ENCODE results near the gene TMEM42.
A peak's percentile ranks its signal among the peaks of the same experiment; 100 is the strongest.

The TMEM42 gene

DNA sequence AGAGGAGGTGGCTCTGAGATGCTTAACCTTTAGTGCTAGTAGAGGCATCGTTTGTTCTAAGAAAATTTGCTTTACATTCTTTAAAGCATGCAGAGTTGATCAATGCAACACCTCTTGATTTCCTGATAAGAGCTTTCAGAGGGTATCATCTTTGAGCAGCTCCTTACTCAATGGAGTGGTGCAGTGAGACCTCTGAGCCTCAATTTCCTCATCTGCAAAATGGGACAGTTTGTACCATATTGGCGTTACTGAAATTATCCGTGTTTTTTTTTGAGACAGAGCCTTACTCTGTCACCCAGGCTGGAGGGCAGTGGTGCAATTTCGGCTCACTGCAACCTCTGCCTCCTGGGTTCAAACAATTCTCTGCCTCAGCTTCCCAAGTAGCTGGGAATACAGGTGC, 1.6 kb upstream of the TMEM42 start:
- DNase-seq (ENCODE audit: low read depth): no peak
- H3K4me3 ChIP-seq (ENCODE audit: low read depth, low read length): no peak overlapping the region
- TF ChIP-seq, protein P1, sequence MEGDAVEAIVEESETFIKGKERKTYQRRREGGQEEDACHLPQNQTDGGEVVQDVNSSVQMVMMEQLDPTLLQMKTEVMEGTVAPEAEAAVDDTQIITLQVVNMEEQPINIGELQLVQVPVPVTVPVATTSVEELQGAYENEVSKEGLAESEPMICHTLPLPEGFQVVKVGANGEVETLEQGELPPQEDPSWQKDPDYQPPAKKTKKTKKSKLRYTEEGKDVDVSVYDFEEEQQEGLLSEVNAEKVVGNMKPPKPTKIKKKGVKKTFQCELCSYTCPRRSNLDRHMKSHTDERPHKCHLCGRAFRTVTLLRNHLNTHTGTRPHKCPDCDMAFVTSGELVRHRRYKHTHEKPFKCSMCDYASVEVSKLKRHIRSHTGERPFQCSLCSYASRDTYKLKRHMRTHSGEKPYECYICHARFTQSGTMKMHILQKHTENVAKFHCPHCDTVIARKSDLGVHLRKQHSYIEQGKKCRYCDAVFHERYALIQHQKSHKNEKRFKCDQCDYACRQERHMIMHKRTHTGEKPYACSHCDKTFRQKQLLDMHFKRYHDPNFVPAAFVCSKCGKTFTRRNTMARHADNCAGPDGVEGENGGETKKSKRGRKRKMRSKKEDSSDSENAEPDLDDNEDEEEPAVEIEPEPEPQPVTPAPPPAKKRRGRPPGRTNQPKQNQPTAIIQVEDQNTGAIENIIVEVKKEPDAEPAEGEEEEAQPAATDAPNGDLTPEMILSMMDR (IDR thresholded peaks at IDR 0.05; ENCODE audit: low read depth, low read length, missing control alignments): no peak

DNA sequence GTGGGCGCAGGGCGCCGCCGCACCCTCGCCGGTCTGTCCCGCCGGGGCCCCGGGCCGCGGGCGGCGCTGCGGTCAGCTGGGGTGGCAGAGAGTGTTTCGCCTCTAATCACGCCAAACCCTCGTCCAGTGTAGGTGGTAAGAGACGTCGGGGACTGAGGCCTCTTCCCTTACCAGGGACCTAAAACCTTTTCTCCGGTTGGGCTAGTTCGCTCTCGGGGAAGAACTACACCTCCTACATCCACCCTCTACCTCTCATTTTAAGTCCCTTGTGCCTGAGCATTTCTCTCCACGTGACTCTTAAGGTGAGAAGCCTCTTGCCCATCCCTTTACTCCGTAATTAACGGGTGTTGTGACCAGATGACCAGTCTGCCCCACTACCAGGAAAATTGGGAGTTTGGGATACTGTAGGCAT, 520 bp downstream of the TMEM42 start:
- H3K4me3 ChIP-seq (ENCODE audit: low read depth, low read length): peak overlapping the region; percentile 69
- DNase-seq (ENCODE audit: low read depth): no peak
- TF ChIP-seq, protein P1 (IDR thresholded peaks at IDR 0.05; ENCODE audit: low read depth, low read length, missing control alignments): no peak

DNA sequence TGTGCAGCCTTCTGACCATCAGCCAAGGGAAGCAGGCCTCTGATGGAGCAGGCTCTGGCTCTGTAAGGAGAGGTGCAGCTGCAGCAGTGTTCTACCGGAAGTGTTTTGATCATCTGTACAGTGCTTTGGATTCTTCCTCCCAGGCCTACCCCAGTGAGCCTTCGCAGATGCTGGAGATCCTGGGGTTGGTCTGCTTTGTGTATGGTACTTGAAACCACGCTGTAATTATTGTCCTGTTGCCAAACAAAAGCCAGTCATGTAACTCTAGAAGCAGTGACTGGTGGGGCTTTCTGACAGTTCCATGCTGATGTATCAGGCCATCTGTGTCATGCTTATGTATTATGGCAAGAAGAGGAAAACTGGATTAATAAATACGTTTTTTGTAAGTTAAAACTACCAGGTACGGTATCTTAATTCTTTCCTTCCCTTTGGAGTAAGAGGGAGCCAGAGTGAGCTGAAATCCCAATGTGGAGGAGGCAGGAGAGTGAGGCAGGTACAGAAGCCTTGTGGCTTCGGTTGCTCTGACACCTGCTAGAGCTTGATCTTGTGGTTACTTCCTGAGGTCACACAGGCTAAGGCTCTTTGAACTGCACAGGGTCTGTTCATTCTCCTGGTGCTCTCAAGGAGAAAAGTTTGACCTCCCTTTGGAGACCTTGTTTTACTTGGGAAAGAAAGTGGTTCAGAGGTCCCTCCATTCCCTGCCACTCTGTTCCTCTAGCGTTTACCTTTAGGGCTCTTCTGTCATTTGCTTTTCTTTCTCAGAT, 3.7 kb downstream of the TMEM42 start:
- TF ChIP-seq, protein P1 (IDR thresholded peaks at IDR 0.05; ENCODE audit: low read depth, low read length, missing control alignments): no peak
- no peak for DNase-seq (ENCODE audit: low read depth)
- no peak overlapping the region for H3K4me3 ChIP-seq (ENCODE audit: low read depth, low read length)

DNA sequence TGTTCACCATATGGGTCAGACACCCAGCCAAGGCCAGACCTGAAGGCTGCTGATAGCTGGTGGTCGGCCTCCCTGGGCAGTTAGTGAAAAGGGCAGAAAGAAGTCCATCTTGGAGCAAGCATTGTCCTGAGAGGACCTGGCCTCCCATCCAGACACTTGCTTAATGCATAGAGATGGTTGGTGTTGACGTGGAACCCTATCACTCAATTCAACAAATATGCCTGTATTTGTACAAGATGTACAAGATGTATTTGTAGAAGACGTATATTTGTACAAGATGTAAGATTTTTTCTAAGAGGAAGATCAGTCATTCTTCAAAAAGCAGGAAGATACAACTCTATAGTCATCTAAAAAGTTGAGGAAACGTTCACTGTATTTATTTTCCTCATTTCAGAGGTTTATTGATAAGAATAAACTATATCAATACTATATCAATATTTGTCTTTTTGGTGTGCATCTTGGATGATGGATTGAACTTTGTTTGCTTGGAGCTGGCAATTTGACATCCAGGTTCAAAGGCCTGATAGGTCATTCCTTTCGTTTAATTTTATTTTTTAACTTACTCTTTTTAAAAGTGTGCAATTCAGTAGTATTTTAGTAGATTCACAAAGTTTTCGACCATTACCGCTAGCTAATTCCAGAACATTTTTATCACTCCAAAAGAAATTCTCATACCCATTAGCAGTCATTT, 5.9 kb downstream of the TMEM42 start:
- TF ChIP-seq, protein P1 (IDR thresholded peaks at IDR 0.05; ENCODE audit: low read depth, low read length, missing control alignments): no peak
- H3K4me3 ChIP-seq (ENCODE audit: low read depth, low read length): no peak overlapping the region
- no peak for DNase-seq (ENCODE audit: low read depth)

DNA sequence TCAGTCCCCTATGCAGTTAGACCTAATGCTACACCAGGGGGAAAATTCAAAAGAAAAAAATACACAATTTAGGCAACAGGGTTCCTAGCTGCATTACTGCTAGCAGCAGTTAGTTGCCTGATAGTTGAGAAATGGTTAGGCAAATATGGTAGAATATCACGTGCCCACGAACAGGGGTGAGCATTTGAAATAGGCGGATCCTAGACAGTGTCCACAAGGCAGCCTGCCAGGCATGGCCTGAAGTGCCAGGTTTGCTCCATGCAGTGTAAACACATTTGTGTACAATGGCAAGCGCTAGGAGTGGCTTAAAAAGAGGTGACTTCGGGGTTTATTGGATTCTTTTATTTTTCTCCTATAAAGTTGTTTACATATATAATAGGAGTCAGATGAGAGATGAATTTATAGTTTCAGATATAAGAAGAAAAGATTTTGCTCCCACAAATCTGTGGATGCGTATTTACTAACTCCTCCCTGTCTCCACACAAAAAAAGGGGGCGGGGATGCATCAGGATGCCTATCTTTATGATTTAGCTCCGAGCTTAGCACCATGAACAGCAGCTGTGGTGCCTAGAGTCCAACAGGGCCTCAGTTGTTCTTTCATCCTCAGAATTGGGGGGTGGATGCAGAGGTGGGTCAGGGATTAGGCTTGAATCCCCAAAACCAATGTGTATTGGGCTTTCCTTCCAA, 8.8 kb downstream of the TMEM42 start:
- TF ChIP-seq, protein P1 (IDR thresholded peaks at IDR 0.05; ENCODE audit: low read depth, low read length, missing control alignments): no peak
- DNase-seq (ENCODE audit: low read depth): no peak
- H3K4me3 ChIP-seq (ENCODE audit: low read depth, low read length): no peak overlapping the region

DNA sequence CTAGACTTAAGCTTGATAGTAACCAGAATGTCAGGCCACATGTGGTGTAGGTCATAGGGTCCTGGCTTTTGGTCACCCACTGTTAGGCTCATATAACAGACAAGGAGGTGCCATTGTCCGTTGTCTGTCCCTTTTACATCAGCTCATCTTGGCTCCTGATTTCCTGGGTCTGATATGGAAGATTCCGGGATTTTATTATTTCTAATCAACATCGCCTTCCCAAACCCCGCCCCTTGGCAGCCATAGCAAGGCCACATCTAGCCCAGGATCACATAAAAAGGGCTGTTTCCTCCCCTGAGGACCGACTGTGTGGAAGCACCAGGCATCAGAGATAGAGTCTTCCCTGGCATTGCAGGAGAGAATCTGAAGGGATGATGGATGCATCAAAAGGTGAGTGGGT, 12.6 kb downstream of the TMEM42 start, which contains the start of gene TGM4:
Gene TGM4, plus strand, starts transcription at position 301 of the 400 bp plus-strand sequence. Its CDS starts 71 bp downstream, at position 372.
- no peak for DNase-seq (ENCODE audit: low read depth)
- H3K4me3 ChIP-seq (ENCODE audit: low read depth, low read length): no peak within 1 kb of the TSS
- TF ChIP-seq, protein P1 (IDR thresholded peaks at IDR 0.05; ENCODE audit: low read depth, low read length, missing control alignments): no peak
